ENCODE results near the gene SLC22A7.
A peak's percentile ranks its signal among the peaks of the same experiment; 100 is the strongest.

The SLC22A7 gene

GRCh38 chr6:43277643-43278523 is 20.2 kb upstream of the SLC22A7 start:
- Histone ChIP-seq H3K27me3 (ENCODE audit: insufficient read depth, low read depth, severe bottlenecking) (no peaks in the 10 kb centered on the region), H3K9me3 (ENCODE audit: severe bottlenecking) (no peaks in the 10 kb centered on the region), H3K27ac (peak overlapping the region; percentile 81), H3K36me3 (no peaks in the 10 kb centered on the region), H3K4me3 (ENCODE audit: low read depth, low read length) (no peak overlapping the region)
- DNase-seq: peak; percentile 83
- TF ChIP-seq CTCF (IDR thresholded peaks at IDR 0.05; ENCODE audit: low read depth, low read length): no peak

- no peak for TF ChIP-seq CTCF (IDR thresholded peaks at IDR 0.05; ENCODE audit: low read depth, low read length)
- H3K36me3 ChIP-seq: no peaks in the 10 kb centered on the region
- no peaks in the 10 kb centered on the region for H3K9me3 ChIP-seq (ENCODE audit: severe bottlenecking)
- peak overlapping the region; percentile 80 for H3K27ac ChIP-seq
- no peak for DNase-seq
- H3K4me3 ChIP-seq (ENCODE audit: low read depth, low read length): no peak overlapping the region
- H3K27me3 ChIP-seq (ENCODE audit: insufficient read depth, low read depth, severe bottlenecking): no peaks in the 10 kb centered on the region
Observed at GRCh38 chr6:43278524-43279078, 19.5 kb upstream of the SLC22A7 start.

- Histone ChIP-seq H3K9me3 (ENCODE audit: severe bottlenecking) (no peaks in the 10 kb centered on the region), H3K36me3 (no peaks in the 10 kb centered on the region), H3K27me3 (ENCODE audit: insufficient read depth, low read depth, severe bottlenecking) (no peaks in the 10 kb centered on the region), H3K27ac (no peak overlapping the region), H3K4me3 (ENCODE audit: low read depth, low read length) (no peak overlapping the region)
- no peak for TF ChIP-seq CTCF (IDR thresholded peaks at IDR 0.05; ENCODE audit: low read depth, low read length)
- DNase-seq: no peak
Observed at GRCh38 chr6:43280234-43280633, 17.8 kb upstream of the SLC22A7 start.

GRCh38 chr6:43282060-43282459 is 16.0 kb upstream of the SLC22A7 start:
- no peaks in the 10 kb centered on the region for H3K27me3 ChIP-seq (ENCODE audit: insufficient read depth, low read depth, severe bottlenecking)
- no peaks in the 10 kb centered on the region for H3K9me3 ChIP-seq (ENCODE audit: severe bottlenecking)
- no peak for DNase-seq
- H3K4me3 ChIP-seq (ENCODE audit: low read depth, low read length): no peak overlapping the region
- no peak overlapping the region for H3K27ac ChIP-seq
- no peak for TF ChIP-seq CTCF (IDR thresholded peaks at IDR 0.05; ENCODE audit: low read depth, low read length)
- H3K36me3 ChIP-seq: no peaks in the 10 kb centered on the region

- H3K9me3 ChIP-seq (ENCODE audit: severe bottlenecking): no peaks in the 10 kb centered on the region
- H3K4me3 ChIP-seq (ENCODE audit: low read depth, low read length): no peak overlapping the region
- no peaks in the 10 kb centered on the region for H3K36me3 ChIP-seq
- H3K27ac ChIP-seq: no peak overlapping the region
- H3K27me3 ChIP-seq (ENCODE audit: insufficient read depth, low read depth, severe bottlenecking): no peaks in the 10 kb centered on the region
- DNase-seq: no peak
- TF ChIP-seq CTCF (IDR thresholded peaks at IDR 0.05; ENCODE audit: low read depth, low read length): no peak
Observed at GRCh38 chr6:43282636-43283513, 15.2 kb upstream of the SLC22A7 start.

Data from WERI-Rb-1 (cell line).